Measurements from ENCODE around the gene ARHGAP26.
A peak's percentile ranks its signal among the peaks of the same experiment; 100 is the strongest.

- TF ChIP-seq CTCF (IDR thresholded peaks at IDR 0.05; ENCODE audit: low read depth, low read length, missing input control): peak; percentile 28
- TF ChIP-seq JUND (IDR thresholded peaks at IDR 0.05): no peak
- TF ChIP-seq RAD21 (IDR thresholded peaks at IDR 0.05): peak; percentile 58 to 66
- no peak for TF ChIP-seq EGR1 (IDR thresholded peaks at IDR 0.05; ENCODE audit: low read depth in 2 of 2)
- TF ChIP-seq TAF1 (conservative IDR thresholded peaks at IDR 0.05): no peak
- TF ChIP-seq MAX (IDR thresholded peaks at IDR 0.05): no peak
- peak; percentile 42 for TF ChIP-seq YY1 (IDR thresholded peaks at IDR 0.05)
- no peak for TF ChIP-seq ZBTB33 (IDR thresholded peaks at IDR 0.05)
- TF ChIP-seq NR2F2 (IDR thresholded peaks at IDR 0.05): peak; percentile 52
Measured at GRCh38 chr5:143182901-143183820, 413.0 kb downstream of the ARHGAP26 start.

All from liver (tissue), 3 donors.